H1 (cell line): ENCODE results near the gene GPC3. TPM values are rescaled to one million over a fixed set of nuclear protein-coding genes. Genes with fewer than 3 reads are reported as not detected.

Experiments
- CTCF ChIA-PET: fragments of 300-600 bp; sonication (Branson Sonifier 250); formaldehyde crosslinking; loops from one replicate; lab custom pipeline; 2021; ENCODE audit not compliant: partially characterized antibody; lab: Charles Lee
- POLR2A ChIA-PET: fragments of 300-600 bp; sonication (Branson Sonifier 250); formaldehyde crosslinking; loops from one replicate; lab custom pipeline; 2021; ENCODE audit warnings: inconsistent platforms; ENCODE audit not compliant: partially characterized antibody; lab: Charles Lee
- DNase-seq, 2 experiments: peaks; one replicate each; pipeline versions ENCODE4 v3.0.0 to v3.0.0-alpha.2; 2010 to 2022; ENCODE audit warnings: low spot score in 2 of 2, low read depth in 1 of 2, mixed read lengths in 1 of 2
- FAIRE-seq: peaks from 2 replicates; lab custom pipeline; 2011; peaks lifted over from hg19 to GRCh38; lab: Jason Lieb, UNC
- H2AFZ ChIP-seq: 2 replicates; pipeline ENCODE4 v1.8.1; 2012; ENCODE audit warnings: low read length, inconsistent platforms
- H2AK5ac ChIP-seq: 2 replicates; pipeline ENCODE4 v1.6.1; 2013; ENCODE audit warnings: low read depth, low read length
- H2BK120ac ChIP-seq: replicated peaks from 2 replicates; pipeline ENCODE3; 2013; ENCODE audit warnings: low read depth, low read length, inconsistent platforms
- H2BK12ac ChIP-seq: 2 replicates; pipeline ENCODE4 v1.6.1; 2013; ENCODE audit warnings: low read depth, low read length
- H2BK15ac ChIP-seq: 2 replicates; pipeline ENCODE4 v1.6.1; 2013; ENCODE audit warnings: low read length
- H2BK20ac ChIP-seq: 2 replicates; pipeline ENCODE4 v1.6.1; 2013; ENCODE audit warnings: low read length
- H2BK5ac ChIP-seq: 2 replicates; pipeline ENCODE4 v1.6.1; 2013; ENCODE audit warnings: low read depth, low read length
- H3K14ac ChIP-seq: 2 replicates; pipeline ENCODE4 v1.6.1; 2013; ENCODE audit warnings: inconsistent platforms; ENCODE audit not compliant: insufficient read length
- H3K18ac ChIP-seq: 2 replicates; pipeline ENCODE4 v1.6.1; 2013; ENCODE audit warnings: low read length; ENCODE audit errors: extremely low read depth
- H3K23ac ChIP-seq: 2 replicates; pipeline ENCODE4 v1.6.1; 2013; ENCODE audit warnings: inconsistent platforms; ENCODE audit not compliant: insufficient read length
- H3K23me2 ChIP-seq: 2 replicates; pipeline ENCODE4 v1.6.1; 2013; ENCODE audit warnings: low read depth, low read length
- H3K27ac ChIP-seq: 2 replicates; pipeline ENCODE4 v1.6.1; 2011; ENCODE audit warnings: low read depth, low read length, inconsistent platforms
- H3K27me3 ChIP-seq, 4 experiments: replicated peaks in 1 of 4; 1 replicate in 1 of 4; 2 replicates in 3 of 4; pipeline versions ENCODE4 v1.6.1 to v1.8.1; 2011 to 2013; ENCODE audit warnings: low read length in 3 of 4, mild to moderate bottlenecking in 3 of 4, inconsistent platforms in 2 of 4, mixed read lengths in 2 of 4, moderate library complexity in 1 of 4; ENCODE audit not compliant: control insufficient read depth in 3 of 4, insufficient read depth in 3 of 4; ENCODE audit errors: extremely low read depth in 1 of 4
- H3K36me3 ChIP-seq, 4 experiments: 2 replicates each; pipeline versions ENCODE4 v1.6.1 to v1.8.1; 2011 to 2013; ENCODE audit warnings: mild to moderate bottlenecking in 4 of 4, low read length in 3 of 4, moderate library complexity in 2 of 4, control low read depth in 1 of 4, inconsistent platforms in 1 of 4; ENCODE audit not compliant: insufficient read depth in 4 of 4, control insufficient read depth in 2 of 4
- H3K4ac ChIP-seq: replicated peaks from 2 replicates; pipeline ENCODE3; 2013; ENCODE audit warnings: low read length, low read depth, mixed read lengths, inconsistent platforms; ENCODE audit not compliant: insufficient read length
- H3K4me1 ChIP-seq, 4 experiments: replicated peaks in 1 of 4; 1 replicate in 1 of 4; 2 replicates in 3 of 4; pipeline versions ENCODE4 v1.6.1 to v1.8.1; 2011 to 2013; ENCODE audit warnings: low read length in 3 of 4, inconsistent platforms in 2 of 4, mixed read lengths in 1 of 4; ENCODE audit not compliant: insufficient read depth in 4 of 4, control insufficient read depth in 3 of 4
- H3K4me2 ChIP-seq, 2 experiments: 2 replicates each; pipeline versions ENCODE4 v1.6.1 to v1.8.1; 2011 to 2013; ENCODE audit warnings: low read depth in 2 of 2, low read length in 2 of 2, control low read depth in 1 of 2, inconsistent platforms in 1 of 2, mild to moderate bottlenecking in 1 of 2; ENCODE audit not compliant: insufficient read depth in 1 of 2
- H3K4me3 ChIP-seq, 4 experiments: fragments of 200-600, 300-600 bp in 1 of 4; sonication (generic), shearing (Covaris generic), sonication (Bioruptor Twin) in 1 of 4; 2 replicates each; pipeline versions ENCODE4 v1.5.1 to v1.8.1; 2011 to 2016; ENCODE audit warnings: low read length in 4 of 4, low read depth in 3 of 4, control low read depth in 2 of 4, inconsistent platforms in 2 of 4, mild to moderate bottlenecking in 2 of 4, mixed read lengths in 1 of 4, moderate library complexity in 1 of 4; ENCODE audit not compliant: insufficient read depth in 2 of 4; ENCODE audit errors: extremely low read depth in 1 of 4
- H3K56ac ChIP-seq: replicated peaks from 2 replicates; pipeline ENCODE3; 2013; ENCODE audit warnings: low read depth, mild to moderate bottlenecking, mixed read lengths, low read length, inconsistent platforms; ENCODE audit not compliant: insufficient read length
- H3K79me1 ChIP-seq: 2 replicates; pipeline ENCODE4 v1.6.1; 2013; ENCODE audit warnings: low read depth, low read length, control low read depth
- H3K79me2 ChIP-seq, 2 experiments: 2 replicates each; pipeline versions ENCODE4 v1.6.1 to v1.8.1; 2012 to 2013; ENCODE audit warnings: low read length in 2 of 2, mild to moderate bottlenecking in 2 of 2, inconsistent platforms in 1 of 2; ENCODE audit not compliant: insufficient read depth in 2 of 2, control insufficient read depth in 1 of 2
- H3K9ac ChIP-seq, 4 experiments: replicated peaks in 1 of 4; 1 replicate in 1 of 4; 2 replicates in 3 of 4; pipeline versions ENCODE4 v1.6.1 to v1.8.1; 2011 to 2013; ENCODE audit warnings: low read depth in 3 of 4, low read length in 3 of 4, control low read depth in 2 of 4, mild to moderate bottlenecking in 2 of 4, moderate library complexity in 2 of 4, inconsistent platforms in 1 of 4; ENCODE audit errors: extremely low read depth in 1 of 4
- H3K9me3 ChIP-seq, 2 experiments: 2 replicates each; pipeline versions ENCODE4 v1.6.1 to v1.8.1; 2012 to 2013; ENCODE audit warnings: mild to moderate bottlenecking in 2 of 2, moderate library complexity in 2 of 2, control low read depth in 1 of 2, inconsistent platforms in 1 of 2, low read depth in 1 of 2, low read length in 1 of 2, mixed read lengths in 1 of 2; ENCODE audit not compliant: insufficient read depth in 2 of 2
- H4K20me1 ChIP-seq, 2 experiments: replicated peaks in 1 of 2; 2 replicates each; pipeline versions ENCODE3 to v1.8.1; 2011 to 2013; ENCODE audit warnings: inconsistent platforms in 2 of 2, low read length in 2 of 2, mild to moderate bottlenecking in 1 of 2; ENCODE audit not compliant: insufficient read depth in 2 of 2, control insufficient read depth in 1 of 2
- H4K5ac ChIP-seq: 2 replicates; pipeline ENCODE4 v1.6.1; 2013; ENCODE audit warnings: low read length, low read depth, mixed read lengths, inconsistent platforms; ENCODE audit not compliant: insufficient read length
- H4K8ac ChIP-seq: 2 replicates; pipeline ENCODE4 v1.8.0; 2013; ENCODE audit warnings: mild to moderate bottlenecking, moderate library complexity, low read length, inconsistent platforms; ENCODE audit not compliant: insufficient read depth; ENCODE audit errors: extremely low read depth
- H4K91ac ChIP-seq: replicated peaks from 2 replicates; pipeline ENCODE3; 2013; ENCODE audit warnings: low read length, mixed read lengths, inconsistent platforms; ENCODE audit not compliant: insufficient read length
- HDAC2 ChIP-seq, 2 experiments: fragments of 300-600 bp in 1 of 2; sonication (generic) in 1 of 2; IDR thresholded peaks; 2 replicates each; pipeline ENCODE4 v1.6.1; 2011 to 2012; ENCODE audit warnings: low read depth in 2 of 2, low read length in 2 of 2, mild to moderate bottlenecking in 2 of 2, moderate library complexity in 2 of 2, borderline replicate concordance in 1 of 2, inconsistent platforms in 1 of 2
- POU5F1 ChIP-seq: IDR thresholded peaks from 2 replicates; pipeline ENCODE4 v1.6.1; 2011; ENCODE audit warnings: low read depth, mild to moderate bottlenecking, low read length, moderate library complexity
- WGBS, 2 experiments: shearing (Covaris generic) in 1 of 2; methylation state at CpG; one replicate each; pipeline versions ENCODE4 v1.1.6 to v1.1.7; 2013 to 2015; ENCODE audit warnings: low lambda C conversion rate in 2 of 2, mixed read lengths in 2 of 2, inconsistent platforms in 1 of 2, low coverage in 1 of 2, missing lambda C conversion rate in 1 of 2; ENCODE audit not compliant: insufficient replicate concordance in 2 of 2, insufficient coverage in 1 of 2, insufficient read length in 1 of 2; ENCODE audit errors: extremely low coverage in 1 of 2, missing lambda C conversion rate in 1 of 2; 5-methylcytosine and 5-hydroxymethylcytosine counted together
- polyA plus RNA-seq, 7 experiments: library from polyadenylated mRNA; depleted of rRNA in 3 of 7; stranded (reverse) in 5 of 7; unstranded in 2 of 7; fragments of >200 nt in 5 of 7; fragments of 200-250 nt in 2 of 7; gene quantifications; 1 replicate in 5 of 7; 2 replicates in 1 of 7; 4 replicates in 1 of 7; pipeline versions ENCODE4 v1.2.1 to v1.2.3, GENCODE V29; 2011 to 2013; ENCODE audit warnings: missing spikeins in 2 of 7, mixed read lengths in 2 of 7
- total RNA-seq: library from RNA; stranded (reverse); fragmentation: NEBNext Ultra II Directional; extraction: Animal tissue kit (Norgen Biotek cat#: 25700); gene quantifications from 2 replicates; pipeline ENCODE4 v1.2.1, GENCODE V29; 2021

The GPC3 gene
- total and polyA plus RNA-seq, 2 of the 8 experiments (the other 6 are each of a cell fraction or from before 2014, with no cell fraction given) = 64.8 to 71.9 TPM

DNA sequence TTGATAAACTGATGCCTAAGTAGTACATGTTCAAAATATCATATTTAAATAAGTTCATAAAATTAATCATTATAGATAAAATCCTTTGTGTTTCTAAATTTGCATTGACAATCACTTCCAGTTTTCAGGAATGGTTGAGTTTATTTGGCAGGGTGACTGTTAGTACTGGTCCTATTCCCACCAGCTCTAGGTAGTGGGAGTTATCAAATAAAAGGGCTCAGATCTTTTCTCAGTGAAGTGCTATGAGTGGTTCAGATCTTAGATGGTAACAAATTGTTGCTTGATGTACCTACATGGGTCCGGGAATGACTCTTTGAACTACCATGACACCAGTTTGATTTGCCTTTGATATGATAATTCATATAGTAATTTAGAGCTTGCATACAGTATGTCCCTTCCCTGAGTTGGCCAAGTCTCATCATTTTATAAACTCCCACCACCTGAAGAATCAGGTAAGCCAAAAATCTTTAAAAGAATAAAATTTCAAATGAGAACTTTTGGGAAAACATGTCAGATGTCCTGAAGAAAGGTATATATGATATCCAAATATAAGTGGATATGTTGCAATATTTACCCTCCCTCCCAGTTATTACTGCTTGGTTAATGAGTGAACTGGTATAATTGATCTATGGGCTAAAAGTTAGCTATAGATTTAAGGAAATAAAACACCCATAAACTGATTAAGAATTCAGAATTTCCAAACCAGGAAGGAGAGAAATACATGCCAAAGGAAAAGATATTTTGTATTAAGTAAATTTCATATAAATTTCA is 28.6 kb downstream of the GPC3 start:
- no peaks in the 10 kb centered on the region for H3K9me3 ChIP-seq
- no peak overlapping the region for H4K91ac ChIP-seq
- H3K14ac ChIP-seq = no peak overlapping the region
- H3K23ac ChIP-seq = no peak overlapping the region
- H3K4ac ChIP-seq = no peak overlapping the region
- no peaks in the 10 kb centered on the region for H3K27me3 ChIP-seq
- no peak overlapping the region for H3K4me2 ChIP-seq
- no peaks in the 10 kb centered on the region for H4K20me1 ChIP-seq
- H3K18ac ChIP-seq = no peak overlapping the region
- H3K27ac ChIP-seq = no peak overlapping the region
- H2BK20ac ChIP-seq = no peak overlapping the region
- no peak overlapping the region for H3K4me3 ChIP-seq
- H2BK15ac ChIP-seq = no peak overlapping the region
- no peaks in the 10 kb centered on the region for H3K79me1 ChIP-seq
- POLR2A ChIA-PET = no interaction called here
- 88% methylated on average over 1 of the region's 1 CpG; no CpG with 5 or more reads in 1 of the 2 experiments for WGBS, 2 experiments
- H4K8ac ChIP-seq = no peak overlapping the region
- no peaks in the 10 kb centered on the region for H3K23me2 ChIP-seq
- no peak overlapping the region for H2AFZ ChIP-seq
- DNase-seq (no peak), FAIRE-seq (peak; percentile 19)
- no peaks in the 10 kb centered on the region for H3K79me2 ChIP-seq
- no peak overlapping the region for H4K5ac ChIP-seq
- H3K56ac ChIP-seq = no peak overlapping the region
- CTCF ChIA-PET = interaction anchor here (0.6 kb wide), 1 partner anchor 21 kb away, joined by 4 read pairs; no protein-coding TSS in a partner anchor
- peaks cover 0 to 11% (median 3%) of the 10 kb centered on the region in 4 experiments; a peak in 2 of 8 replicates for H3K36me3 ChIP-seq
- H3K4me1 ChIP-seq = no peaks in the 10 kb centered on the region; a peak in 1 of 7 replicates
- H2AK5ac ChIP-seq = no peak overlapping the region
- no peak overlapping the region for H2BK5ac ChIP-seq
- no peak overlapping the region for H3K9ac ChIP-seq
- H2BK120ac ChIP-seq = no peak overlapping the region
- no peak overlapping the region for H2BK12ac ChIP-seq
- no peak for TF ChIP-seq POU5F1
- TF ChIP-seq HDAC2 (IDR thresholded peaks at IDR 0.05; ENCODE audit: borderline replicate concordance in 1 of 2, low read depth in 2 of 2, low read length in 2 of 2) = no peak
